ENCODE data around the gene SLC18A2. TPM values are rescaled to one million over a fixed set of nuclear protein-coding genes. Genes with fewer than 3 reads are reported as not detected.

Gene SLC18A2
- polyA plus RNA-seq, 2 of the 4 experiments (the other 2 are of a cell fraction), result 0.03 to 0.09 TPM

DNA sequence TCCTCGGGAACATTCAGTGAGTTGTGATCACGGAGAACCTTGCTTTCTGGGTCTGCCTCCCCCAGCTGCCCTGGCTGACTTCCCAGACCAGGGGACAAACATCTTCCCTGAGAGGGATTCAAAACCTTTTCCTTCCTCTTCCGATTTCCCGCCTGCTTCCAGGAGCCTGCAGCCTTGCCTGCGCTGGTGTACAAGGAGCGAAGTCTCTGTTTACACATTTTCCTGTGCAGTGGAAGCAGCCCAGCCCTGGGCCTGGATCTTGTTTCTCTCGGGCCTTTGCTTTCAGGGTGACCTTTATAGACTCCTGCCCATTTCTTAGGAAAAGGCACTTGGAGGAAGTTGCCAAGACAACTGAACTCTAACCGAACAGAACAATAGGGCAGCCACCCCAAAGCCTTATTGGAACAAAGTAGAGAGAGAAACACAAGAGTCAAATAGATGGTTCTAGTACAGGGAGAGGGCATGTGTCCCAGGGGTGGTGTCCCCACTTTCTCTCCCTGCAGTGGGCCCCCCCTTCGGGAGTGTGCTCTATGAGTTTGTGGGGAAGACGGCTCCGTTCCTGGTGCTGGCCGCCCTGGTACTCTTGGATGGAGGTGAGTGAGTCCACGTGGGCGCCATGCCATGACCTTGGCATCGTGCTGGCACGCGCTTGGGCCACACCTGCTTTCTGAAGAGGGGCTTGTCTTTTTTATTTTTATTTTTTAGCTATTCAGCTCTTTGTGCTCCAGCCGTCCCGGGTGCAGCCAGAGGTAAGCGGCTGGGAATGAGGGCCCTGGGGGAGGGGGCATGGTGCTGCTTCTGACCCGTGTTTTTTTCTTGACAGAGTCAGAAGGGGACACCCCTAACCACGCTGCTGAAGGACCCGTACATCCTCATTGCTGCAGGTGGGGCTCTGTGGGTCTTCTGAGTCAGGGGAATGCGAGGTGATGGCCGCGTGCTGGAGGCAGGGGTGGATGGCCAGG is 14.1 kb downstream of the SLC18A2 start:
- DNase-seq (ENCODE audit: low read depth in 1 of 2, low spot score in 1 of 2), result no peak
- ChIA-PET POLR2A (no interaction called here), CTCF (interaction anchor here (0.7 kb wide), 1 partner anchor 9 kb away, joined by 3 read pairs; no protein-coding TSS in a partner anchor)
- Histone ChIP-seq H3K4me1 (no peaks in the 10 kb centered on the region), H3K4me2 (no peak overlapping the region), H3K4me3 (no peak overlapping the region), H3K27ac (no peak overlapping the region), H3K9me3 (no peaks in the 10 kb centered on the region)
- FAIRE-seq, result no peak
- WGBS (ENCODE audit: missing lambda C conversion rate), result 68% methylated on average over 25 of the region's 26 CpGs
- ATAC-seq, result no peak
- no peak for TF ChIP-seq MYC (IDR thresholded peaks at IDR 0.05; ENCODE audit: borderline replicate concordance, low read length)
- TF ChIP-seq EHMT2 (IDR thresholded peaks at IDR 0.05; ENCODE audit: low read depth), result no peak
- no peak for TF ChIP-seq RNF2 (IDR thresholded peaks at IDR 0.05; ENCODE audit: borderline replicate concordance, low read depth)
- no peak for TF ChIP-seq RAD21 (conservative IDR thresholded peaks at IDR 0.05 in 1 of 2, IDR thresholded peaks at IDR 0.05 in 1 of 2)
- TF ChIP-seq, protein P1, sequence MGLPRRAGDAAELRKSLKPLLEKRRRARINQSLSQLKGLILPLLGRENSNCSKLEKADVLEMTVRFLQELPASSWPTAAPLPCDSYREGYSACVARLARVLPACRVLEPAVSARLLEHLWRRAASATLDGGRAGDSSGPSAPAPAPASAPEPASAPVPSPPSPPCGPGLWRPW (IDR thresholded peaks at IDR 0.05), result no peak
- no peak for TF ChIP-seq JUN (IDR thresholded peaks at IDR 0.05)
- TF ChIP-seq RFX5 (IDR thresholded peaks at IDR 0.05), result no peak
- TF ChIP-seq ZFP36 (IDR thresholded peaks at IDR 0.05; ENCODE audit: borderline replicate concordance, partially characterized antibody), result no peak
- no peak for TF ChIP-seq TFCP2L1 (CRISPR knock-in tag; IDR thresholded peaks at IDR 0.05)
- TF ChIP-seq JUNB (IDR thresholded peaks at IDR 0.05), result no peak
- TF ChIP-seq, protein P2, sequence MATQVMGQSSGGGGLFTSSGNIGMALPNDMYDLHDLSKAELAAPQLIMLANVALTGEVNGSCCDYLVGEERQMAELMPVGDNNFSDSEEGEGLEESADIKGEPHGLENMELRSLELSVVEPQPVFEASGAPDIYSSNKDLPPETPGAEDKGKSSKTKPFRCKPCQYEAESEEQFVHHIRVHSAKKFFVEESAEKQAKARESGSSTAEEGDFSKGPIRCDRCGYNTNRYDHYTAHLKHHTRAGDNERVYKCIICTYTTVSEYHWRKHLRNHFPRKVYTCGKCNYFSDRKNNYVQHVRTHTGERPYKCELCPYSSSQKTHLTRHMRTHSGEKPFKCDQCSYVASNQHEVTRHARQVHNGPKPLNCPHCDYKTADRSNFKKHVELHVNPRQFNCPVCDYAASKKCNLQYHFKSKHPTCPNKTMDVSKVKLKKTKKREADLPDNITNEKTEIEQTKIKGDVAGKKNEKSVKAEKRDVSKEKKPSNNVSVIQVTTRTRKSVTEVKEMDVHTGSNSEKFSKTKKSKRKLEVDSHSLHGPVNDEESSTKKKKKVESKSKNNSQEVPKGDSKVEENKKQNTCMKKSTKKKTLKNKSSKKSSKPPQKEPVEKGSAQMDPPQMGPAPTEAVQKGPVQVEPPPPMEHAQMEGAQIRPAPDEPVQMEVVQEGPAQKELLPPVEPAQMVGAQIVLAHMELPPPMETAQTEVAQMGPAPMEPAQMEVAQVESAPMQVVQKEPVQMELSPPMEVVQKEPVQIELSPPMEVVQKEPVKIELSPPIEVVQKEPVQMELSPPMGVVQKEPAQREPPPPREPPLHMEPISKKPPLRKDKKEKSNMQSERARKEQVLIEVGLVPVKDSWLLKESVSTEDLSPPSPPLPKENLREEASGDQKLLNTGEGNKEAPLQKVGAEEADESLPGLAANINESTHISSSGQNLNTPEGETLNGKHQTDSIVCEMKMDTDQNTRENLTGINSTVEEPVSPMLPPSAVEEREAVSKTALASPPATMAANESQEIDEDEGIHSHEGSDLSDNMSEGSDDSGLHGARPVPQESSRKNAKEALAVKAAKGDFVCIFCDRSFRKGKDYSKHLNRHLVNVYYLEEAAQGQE (IDR thresholded peaks at IDR 0.05), result no peak
- no peak for TF ChIP-seq HOXB5 (CRISPR knock-in tag; IDR thresholded peaks at IDR 0.05)
- TF ChIP-seq ZC3H11A (IDR thresholded peaks at IDR 0.05), result no peak
- no peak for TF ChIP-seq ZSCAN20 (CRISPR knock-in tag; IDR thresholded peaks at IDR 0.05)
- TF ChIP-seq, protein P3, sequence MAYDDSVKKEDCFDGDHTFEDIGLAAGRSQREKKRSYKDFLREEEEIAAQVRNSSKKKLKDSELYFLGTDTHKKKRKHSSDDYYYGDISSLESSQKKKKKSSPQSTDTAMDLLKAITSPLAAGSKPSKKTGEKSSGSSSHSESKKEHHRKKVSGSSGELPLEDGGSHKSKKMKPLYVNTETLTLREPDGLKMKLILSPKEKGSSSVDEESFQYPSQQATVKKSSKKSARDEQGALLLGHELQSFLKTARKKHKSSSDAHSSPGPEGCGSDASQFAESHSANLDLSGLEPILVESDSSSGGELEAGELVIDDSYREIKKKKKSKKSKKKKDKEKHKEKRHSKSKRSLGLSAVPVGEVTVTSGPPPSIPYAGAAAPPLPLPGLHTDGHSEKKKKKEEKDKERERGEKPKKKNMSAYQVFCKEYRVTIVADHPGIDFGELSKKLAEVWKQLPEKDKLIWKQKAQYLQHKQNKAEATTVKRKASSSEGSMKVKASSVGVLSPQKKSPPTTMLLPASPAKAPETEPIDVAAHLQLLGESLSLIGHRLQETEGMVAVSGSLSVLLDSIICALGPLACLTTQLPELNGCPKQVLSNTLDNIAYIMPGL (CRISPR knock-in tag; IDR thresholded peaks at IDR 0.05; ENCODE audit: borderline replicate concordance), result no peak
- TF ChIP-seq, protein P4, sequence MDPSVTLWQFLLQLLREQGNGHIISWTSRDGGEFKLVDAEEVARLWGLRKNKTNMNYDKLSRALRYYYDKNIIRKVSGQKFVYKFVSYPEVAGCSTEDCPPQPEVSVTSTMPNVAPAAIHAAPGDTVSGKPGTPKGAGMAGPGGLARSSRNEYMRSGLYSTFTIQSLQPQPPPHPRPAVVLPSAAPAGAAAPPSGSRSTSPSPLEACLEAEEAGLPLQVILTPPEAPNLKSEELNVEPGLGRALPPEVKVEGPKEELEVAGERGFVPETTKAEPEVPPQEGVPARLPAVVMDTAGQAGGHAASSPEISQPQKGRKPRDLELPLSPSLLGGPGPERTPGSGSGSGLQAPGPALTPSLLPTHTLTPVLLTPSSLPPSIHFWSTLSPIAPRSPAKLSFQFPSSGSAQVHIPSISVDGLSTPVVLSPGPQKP (IDR thresholded peaks at IDR 0.05; ENCODE audit: low read depth, low read length), result no peak

DNA sequence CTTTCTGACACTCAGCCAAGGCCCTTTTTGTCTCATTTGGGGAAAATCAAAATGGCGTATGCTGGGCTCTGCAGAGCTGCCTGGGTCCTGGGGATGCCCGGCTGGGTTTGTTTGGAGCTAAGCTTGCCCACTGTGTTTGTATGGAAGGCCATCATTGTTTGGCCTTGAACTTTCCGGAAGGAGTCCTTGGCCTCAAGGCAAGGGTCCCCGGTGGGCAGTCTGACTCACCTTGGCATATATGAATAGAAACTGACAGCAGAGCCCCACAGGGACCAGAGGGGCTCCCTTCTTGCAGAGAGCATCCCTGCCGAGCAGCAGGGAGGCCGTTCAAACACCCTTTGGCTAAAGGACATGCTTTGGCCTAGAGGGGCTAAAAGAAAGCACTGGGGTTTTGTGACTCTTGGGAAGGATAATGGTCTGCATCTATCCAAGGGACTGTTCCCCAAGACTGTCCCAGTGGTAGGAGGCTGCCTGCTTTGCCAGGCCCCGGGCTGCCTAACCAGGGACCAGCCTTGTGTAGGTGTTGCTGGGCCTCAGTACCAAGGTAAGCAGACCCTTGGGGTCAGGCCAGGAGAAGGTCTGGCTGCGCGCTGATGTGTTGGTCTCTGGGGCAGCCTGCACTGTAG is 15.0 kb downstream of the SLC18A2 start:
- ATAC-seq (no peak), FAIRE-seq (no peak), DNase-seq (ENCODE audit: low read depth in 1 of 2, low spot score in 1 of 2) (no peak)
- TF ChIP-seq JUN (IDR thresholded peaks at IDR 0.05), result no peak
- no peak for TF ChIP-seq KDM1A (IDR thresholded peaks at IDR 0.05; ENCODE audit: low read depth)
- TF ChIP-seq ZNF302 (CRISPR knock-in tag; IDR thresholded peaks at IDR 0.05), result no peak
- no peak for TF ChIP-seq POLR2A (IDR thresholded peaks at IDR 0.05; ENCODE audit: low read length)
- TF ChIP-seq, protein P4 (IDR thresholded peaks at IDR 0.05; ENCODE audit: low read depth, low read length), result no peak
- no peak overlapping the region for H3K4me2 ChIP-seq
- H3K4me1 ChIP-seq, result no peaks in the 10 kb centered on the region
- ChIA-PET CTCF (no interaction called here), POLR2A (no interaction called here)
- 77% methylated on average over 4 of the region's 9 CpGs for WGBS (ENCODE audit: missing lambda C conversion rate)
- no peak overlapping the region for H3K27ac ChIP-seq
- H3K4me3 ChIP-seq, result no peak overlapping the region
- H3K9me3 ChIP-seq, result no peaks in the 10 kb centered on the region

All from A549 (cell line).